Suprapubic skin (tissue), 4 donors: ENCODE data around the gene PMEL. TPM values are rescaled to one million over a fixed set of nuclear protein-coding genes. Genes with fewer than 3 reads are reported as not detected.
A peak's percentile ranks its signal among the peaks of the same experiment; 100 is the strongest.

ENCODE experiments used
- DNase-seq, 2 donors: peaks; one replicate each; pipeline ENCODE4 v3.0.0-alpha.2; 2019; ENCODE audit warnings: low spot score in 2 of 2
- H3K27ac ChIP-seq: fragments of 200-600 bp; sonication (generic); one replicate; pipeline ENCODE4 v1.5.1; 2019
- H3K27me3 ChIP-seq: fragments of 200-600 bp; sonication (generic); one replicate; pipeline ENCODE4 v1.5.1; 2019
- H3K36me3 ChIP-seq: fragments of 200-600 bp; sonication (generic); one replicate; pipeline ENCODE4 v1.5.1; 2019
- H3K4me1 ChIP-seq: fragments of 200-600 bp; sonication (generic); one replicate; pipeline ENCODE4 v1.5.1; 2019
- H3K4me3 ChIP-seq: fragments of 200-600 bp; sonication (generic); one replicate; pipeline ENCODE4 v1.5.1; 2019; ENCODE audit warnings: mild to moderate bottlenecking
- H3K9me3 ChIP-seq: fragments of 200-600 bp; sonication (generic); one replicate; pipeline ENCODE4 v1.5.1; 2019
- CTCF ChIP-seq, 2 donors: fragments of 200-600 bp in 1 of 2; fragments of 450-650 bp in 1 of 2; sonication (generic) in 1 of 2; IDR thresholded peaks; one replicate each; pipeline ENCODE4 v1.5.1; 2016 to 2019; ENCODE audit warnings: antibody characterized with exemption in 2 of 2, mild to moderate bottlenecking in 1 of 2, moderate library complexity in 1 of 2
- EP300 ChIP-seq: sonication (generic); formaldehyde crosslinking; IDR thresholded peaks from one replicate; pipeline ENCODE4 v1.6.1; 2017; ENCODE audit warnings: antibody characterized with exemption
- POLR2A ChIP-seq, 2 donors: fragments of 450-650 bp; IDR thresholded peaks; one replicate each; pipeline ENCODE4 v1.6.1; 2017; ENCODE audit warnings: antibody characterized with exemption in 2 of 2, mild to moderate bottlenecking in 2 of 2, moderate library complexity in 2 of 2
- POLR2AphosphoS5 ChIP-seq, 3 donors: sonication (generic); formaldehyde crosslinking; IDR thresholded peaks; one replicate each; pipeline ENCODE4 v1.6.1; 2017; ENCODE audit warnings: antibody characterized with exemption in 3 of 3
- WGBS: methylation state at CpG from one replicate; pipeline ENCODE4 v1.1.5; 2018; 5-methylcytosine and 5-hydroxymethylcytosine counted together
- total RNA-seq, 4 donors: library from RNA; depleted of rRNA; stranded (reverse); fragments of >200 nt; gene quantifications; one replicate each; pipeline ENCODE4 v1.1.0, GENCODE V29; 2016

PMEL gene
- total RNA-seq, 4 donors from 2014 or later: 54.4 to 188 (median 71.7) TPM

- WGBS: 15% methylated on average over 16 of the region's 18 CpGs
- Histone ChIP-seq H3K27ac (peak overlapping the region; percentile 40), H3K27me3 (no peaks in the 10 kb centered on the region), H3K4me1 (peaks cover 25% of the 10 kb centered on the region), H3K9me3 (no peaks in the 10 kb centered on the region), H3K36me3 (peaks cover 64% of the 10 kb centered on the region), H3K4me3 (no peak overlapping the region)
- peak; percentile 91 to 93 for DNase-seq
- TF ChIP-seq POLR2AphosphoS5 (IDR thresholded peaks at IDR 0.05) (peak in 1 of 3 donors; percentile 44), EP300 (no peak), CTCF (IDR thresholded peaks at IDR 0.05) (peak; percentile 85)
Measured at GRCh38 chr12:55940065-55940732, 25.6 kb downstream of the PMEL start.

- no peak overlapping the region for H3K27ac ChIP-seq
- no peak for TF ChIP-seq CTCF (IDR thresholded peaks at IDR 0.05)
- no peak for TF ChIP-seq EP300
- TF ChIP-seq POLR2A (IDR thresholded peaks at IDR 0.05): no peak
- TF ChIP-seq POLR2AphosphoS5 (IDR thresholded peaks at IDR 0.05): no peak
- H3K4me1 ChIP-seq: peaks cover 37% of the 10 kb centered on the region
- no peaks in the 10 kb centered on the region for H3K27me3 ChIP-seq
- no peak overlapping the region for H3K4me3 ChIP-seq
- WGBS: 65% methylated on average over 8 of the region's 8 CpGs
- H3K9me3 ChIP-seq: no peaks in the 10 kb centered on the region
- DNase-seq: no peak
- H3K36me3 ChIP-seq: peaks cover 52% of the 10 kb centered on the region
Measured at GRCh38 chr12:55938826-55939501, 26.9 kb downstream of the PMEL start.

GRCh38 chr12:55937981-55938380, 27.9 kb downstream of the PMEL start:
- no peak overlapping the region for H3K4me3 ChIP-seq
- peaks cover 43% of the 10 kb centered on the region for H3K36me3 ChIP-seq
- H3K9me3 ChIP-seq: no peaks in the 10 kb centered on the region
- no peak for TF ChIP-seq POLR2A (IDR thresholded peaks at IDR 0.05)
- no peak for TF ChIP-seq POLR2AphosphoS5 (IDR thresholded peaks at IDR 0.05)
- TF ChIP-seq EP300: no peak
- no peak for TF ChIP-seq CTCF (IDR thresholded peaks at IDR 0.05)
- 83% methylated on average over 2 of the region's 2 CpGs for WGBS
- DNase-seq: no peak
- peaks cover 47% of the 10 kb centered on the region for H3K4me1 ChIP-seq
- H3K27me3 ChIP-seq: no peaks in the 10 kb centered on the region
- no peak overlapping the region for H3K27ac ChIP-seq

GRCh38 chr12:55935738-55936151, 30.1 kb downstream of the PMEL start:
- 33% methylated on average over 26 of the region's 26 CpGs for WGBS
- no peaks in the 10 kb centered on the region for H3K27me3 ChIP-seq
- TF ChIP-seq POLR2A (IDR thresholded peaks at IDR 0.05): no peak
- TF ChIP-seq EP300: no peak
- TF ChIP-seq POLR2AphosphoS5 (IDR thresholded peaks at IDR 0.05): no peak
- no peak for TF ChIP-seq CTCF (IDR thresholded peaks at IDR 0.05)
- peak overlapping the region; percentile 21 for H3K4me3 ChIP-seq
- peaks cover 62% of the 10 kb centered on the region for H3K4me1 ChIP-seq
- peaks cover 21% of the 10 kb centered on the region for H3K36me3 ChIP-seq
- DNase-seq: no peak
- no peaks in the 10 kb centered on the region for H3K9me3 ChIP-seq
- peak overlapping the region; percentile 10 for H3K27ac ChIP-seq

GRCh38 chr12:55934773-55935172, 31.1 kb downstream of the PMEL start:
- DNase-seq: no peak
- no peak overlapping the region for H3K4me3 ChIP-seq
- no peaks in the 10 kb centered on the region for H3K9me3 ChIP-seq
- H3K36me3 ChIP-seq: peaks cover 17% of the 10 kb centered on the region
- TF ChIP-seq POLR2A (IDR thresholded peaks at IDR 0.05): no peak
- no peak overlapping the region for H3K27ac ChIP-seq
- peaks cover 62% of the 10 kb centered on the region for H3K4me1 ChIP-seq
- 61% methylated on average over 1 of the region's 1 CpG for WGBS
- no peaks in the 10 kb centered on the region for H3K27me3 ChIP-seq
